Measurements from ENCODE around the gene SLC25A22.

The SLC25A22 gene

DNA sequence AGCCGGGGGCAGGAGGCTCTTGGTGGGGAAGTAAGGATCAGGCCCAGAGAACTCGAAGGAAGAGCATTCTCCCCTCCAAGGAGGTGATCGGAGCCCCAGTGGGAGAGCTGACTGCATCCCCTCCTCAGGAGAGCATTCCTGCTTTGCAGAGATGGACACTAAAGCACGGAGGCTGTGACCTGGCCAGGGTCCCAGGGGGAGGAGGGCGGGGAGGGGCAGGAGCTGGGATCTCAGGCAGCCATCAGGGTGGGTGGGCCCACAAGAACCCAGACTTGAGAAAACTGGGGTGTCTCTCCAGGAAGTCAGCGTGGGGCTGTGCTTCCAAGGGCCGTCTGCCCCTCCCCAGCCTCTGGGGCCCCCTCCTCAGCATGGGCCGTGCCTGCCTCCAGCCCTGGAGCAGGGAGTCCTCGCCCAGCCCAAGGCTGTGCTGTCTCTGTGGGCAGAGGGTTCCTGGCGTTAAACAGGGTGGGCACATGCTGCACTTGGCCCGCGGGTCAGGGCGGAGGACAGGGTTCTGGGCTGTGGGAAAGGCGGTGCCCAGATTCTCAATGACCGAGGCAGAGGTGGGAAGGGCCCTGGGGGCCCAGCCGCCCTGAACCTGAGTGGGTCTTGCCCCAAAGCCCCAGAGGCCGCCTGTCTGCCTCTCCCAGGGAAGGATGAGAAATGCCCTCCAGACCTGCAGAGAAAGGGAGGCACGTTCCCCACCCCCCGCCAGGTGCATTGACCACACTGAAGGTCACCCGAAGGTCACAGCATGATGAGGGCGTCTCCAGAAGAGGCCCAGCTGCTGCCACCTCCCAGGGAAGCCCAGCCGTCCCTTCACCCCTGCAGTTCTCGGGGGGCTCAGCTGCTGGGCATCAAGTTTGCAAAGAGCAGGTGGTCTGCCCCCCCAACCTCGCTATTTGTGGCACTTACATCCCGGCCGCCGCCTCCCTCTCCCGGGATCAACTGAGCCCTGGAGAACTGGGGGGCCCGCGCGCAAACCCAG lies 8.8 kb downstream of the SLC25A22 start:
- DNase-seq (ENCODE audit: low read depth): no peak

DNA sequence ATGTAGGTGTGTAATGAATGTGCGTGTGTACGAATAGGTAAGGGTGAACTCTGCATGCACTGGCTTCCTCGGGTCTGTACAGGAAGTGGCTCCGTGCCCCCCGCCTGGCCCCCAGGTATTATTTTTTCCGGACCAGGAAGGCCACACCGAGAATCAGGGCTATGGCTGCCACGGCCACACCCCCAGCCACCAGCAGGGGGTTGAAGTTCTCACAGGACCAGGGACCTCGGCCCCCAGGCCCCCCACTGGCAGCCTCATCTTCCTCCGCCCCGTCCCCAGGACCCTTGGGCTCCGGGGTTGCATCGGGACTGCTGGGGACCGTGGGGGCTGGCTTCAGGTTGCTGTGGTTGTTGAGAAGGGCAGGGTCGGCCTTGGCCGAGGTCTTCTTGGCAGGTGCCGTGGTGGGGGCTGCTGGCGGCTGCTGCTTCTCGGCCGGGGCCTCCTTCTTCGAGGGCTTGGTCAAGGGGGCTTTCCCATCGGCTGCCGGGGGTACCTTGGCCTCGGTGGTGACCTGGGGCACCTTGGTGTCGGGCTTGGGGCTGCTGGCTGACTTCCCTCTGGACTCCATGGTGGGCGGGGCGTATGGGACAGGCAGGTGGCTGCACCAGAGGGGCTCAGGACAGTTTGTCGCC lies 10.0 kb downstream of the SLC25A22 start:
- DNase-seq (ENCODE audit: low read depth): no peak

DNA sequence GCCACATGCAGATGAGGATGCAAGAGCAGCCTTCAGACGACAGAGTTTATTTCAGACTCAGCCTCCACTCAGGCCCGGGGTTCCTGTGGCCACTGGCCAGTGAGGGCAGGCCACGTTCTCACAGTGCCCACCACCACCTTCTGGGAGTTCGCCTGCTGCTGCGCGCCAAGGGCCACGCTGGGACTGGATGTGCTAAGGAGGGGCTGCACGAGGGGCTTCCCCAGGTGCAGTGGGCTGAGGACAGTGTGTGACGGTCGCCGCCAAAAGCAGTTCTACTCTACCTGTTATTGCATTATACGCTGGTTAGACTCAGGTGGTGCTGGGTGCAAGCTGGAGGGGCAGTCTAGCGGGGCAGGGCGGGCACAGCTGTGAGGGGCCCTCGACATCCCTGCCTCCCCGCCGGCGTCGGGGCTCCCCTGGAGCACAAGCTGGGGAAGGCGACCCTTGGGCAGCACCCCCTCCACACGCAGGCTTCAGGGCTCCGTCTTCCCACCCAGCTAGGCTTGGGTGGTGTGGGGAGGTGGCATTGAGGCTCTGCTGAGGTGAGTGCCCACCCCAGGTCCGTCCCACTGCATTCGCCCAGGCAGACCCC lies 10.9 kb downstream of the SLC25A22 start:
- DNase-seq (ENCODE audit: low read depth): no peak

DNA sequence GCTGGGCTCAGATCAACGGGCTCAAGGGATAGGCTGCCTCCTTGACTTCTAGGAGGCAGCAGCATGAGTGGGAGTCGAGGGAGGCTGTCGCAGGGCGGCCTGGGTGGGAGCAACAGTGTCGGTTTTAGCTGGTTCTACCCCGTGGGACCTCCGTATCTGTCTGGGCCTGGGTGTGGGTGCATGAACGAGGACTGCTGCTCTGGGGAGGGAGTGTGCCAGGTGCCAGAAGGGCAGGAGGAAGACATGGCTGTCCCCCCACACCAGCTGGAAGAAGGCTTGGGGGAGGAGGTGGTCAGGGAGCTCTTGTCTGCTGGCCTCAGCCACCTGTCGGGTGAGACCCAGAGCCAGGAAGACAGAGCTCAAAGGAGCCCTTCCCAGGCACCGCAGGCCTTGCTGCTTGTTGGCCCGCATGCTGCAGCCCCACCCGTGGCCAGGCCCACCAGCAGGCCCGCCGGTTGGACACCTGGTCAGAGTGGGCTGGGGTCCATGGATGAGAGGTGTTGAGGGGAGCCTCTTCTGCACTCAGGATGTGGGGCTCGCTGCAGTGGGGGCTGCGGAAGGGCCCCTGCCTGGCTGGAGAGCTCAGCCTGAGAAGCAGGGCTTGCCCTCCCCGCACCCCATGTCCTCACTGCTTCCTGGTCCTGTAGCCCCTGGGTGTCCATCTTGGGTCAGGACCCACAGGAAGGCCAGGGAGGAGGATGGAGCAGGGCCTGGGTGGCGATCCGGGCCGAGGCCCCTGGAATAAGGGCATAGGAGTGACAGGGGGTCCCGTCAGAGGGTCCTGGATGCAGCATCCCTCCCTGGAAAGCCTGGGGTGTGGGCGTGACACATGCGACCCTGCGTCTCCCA lies 11.6 kb downstream of the SLC25A22 start:
- no peak for DNase-seq (ENCODE audit: low read depth)

DNA sequence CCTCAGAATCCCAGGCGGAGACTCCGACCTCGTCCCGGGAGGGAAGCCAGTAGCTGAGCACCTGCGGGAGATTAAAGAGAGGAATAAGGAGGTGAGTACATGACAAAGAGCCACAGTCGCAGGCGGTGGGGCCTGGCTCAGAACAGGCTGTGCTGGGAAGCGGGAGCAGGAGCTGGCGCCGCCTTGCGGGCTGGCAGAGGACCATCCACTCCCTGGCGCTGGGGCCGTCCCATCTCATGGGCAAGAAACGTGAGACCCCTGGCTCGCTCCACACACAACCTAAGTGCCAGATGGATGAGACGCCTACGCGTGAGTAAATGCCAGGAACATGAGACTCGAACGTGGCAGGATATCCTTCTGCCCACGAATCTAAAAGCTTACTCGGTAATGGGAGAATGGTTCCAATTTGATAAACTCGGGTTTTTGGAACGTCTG lies 14.5 kb downstream of the SLC25A22 start:
- peak; percentile 80 for DNase-seq (ENCODE audit: low read depth)

DNA sequence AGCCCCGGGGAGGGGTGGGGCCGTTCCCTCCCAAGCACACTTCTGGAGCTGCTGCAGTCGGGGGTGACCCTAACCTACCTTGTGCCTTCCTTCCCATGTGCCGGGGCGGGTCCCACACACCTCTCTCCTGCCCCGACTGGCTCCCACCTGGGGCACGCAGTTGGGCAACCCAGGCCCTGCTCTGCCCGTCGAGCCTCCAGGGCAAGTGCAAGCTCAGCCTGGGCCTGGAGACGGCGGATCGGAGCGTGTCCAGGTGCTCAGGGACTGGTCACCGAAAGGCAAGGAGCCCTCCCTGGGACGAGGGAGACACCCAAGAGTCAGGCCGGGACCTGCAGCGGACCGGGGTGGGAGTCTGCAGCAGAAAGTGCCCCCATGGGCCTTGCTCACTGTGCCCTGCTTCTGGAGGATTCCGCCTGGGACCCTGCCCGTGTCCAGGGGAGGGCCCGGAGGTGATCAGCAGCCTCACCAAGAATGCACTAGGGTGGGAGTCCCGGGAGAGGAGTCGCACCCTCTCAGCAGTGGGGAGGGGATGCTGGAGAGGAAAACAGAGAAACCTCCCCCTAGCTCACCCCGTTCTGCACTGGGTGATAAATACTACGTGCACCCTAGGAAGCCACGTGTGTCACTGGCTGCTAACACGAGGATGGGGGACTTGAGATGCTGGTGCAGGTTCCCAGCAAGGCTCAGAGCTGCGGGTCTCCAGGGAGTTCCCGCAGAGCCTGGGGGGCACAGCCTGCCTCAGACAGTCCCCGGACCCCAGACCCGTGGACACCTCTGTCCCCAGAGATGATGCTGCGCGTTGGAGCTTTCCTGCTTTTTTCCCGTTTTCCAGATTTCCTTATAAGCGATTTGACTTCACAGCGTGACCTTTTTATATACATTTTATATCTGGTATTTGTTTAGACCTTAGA lies 15.6 kb downstream of the SLC25A22 start:
- no peak for DNase-seq (ENCODE audit: low read depth)

DNA sequence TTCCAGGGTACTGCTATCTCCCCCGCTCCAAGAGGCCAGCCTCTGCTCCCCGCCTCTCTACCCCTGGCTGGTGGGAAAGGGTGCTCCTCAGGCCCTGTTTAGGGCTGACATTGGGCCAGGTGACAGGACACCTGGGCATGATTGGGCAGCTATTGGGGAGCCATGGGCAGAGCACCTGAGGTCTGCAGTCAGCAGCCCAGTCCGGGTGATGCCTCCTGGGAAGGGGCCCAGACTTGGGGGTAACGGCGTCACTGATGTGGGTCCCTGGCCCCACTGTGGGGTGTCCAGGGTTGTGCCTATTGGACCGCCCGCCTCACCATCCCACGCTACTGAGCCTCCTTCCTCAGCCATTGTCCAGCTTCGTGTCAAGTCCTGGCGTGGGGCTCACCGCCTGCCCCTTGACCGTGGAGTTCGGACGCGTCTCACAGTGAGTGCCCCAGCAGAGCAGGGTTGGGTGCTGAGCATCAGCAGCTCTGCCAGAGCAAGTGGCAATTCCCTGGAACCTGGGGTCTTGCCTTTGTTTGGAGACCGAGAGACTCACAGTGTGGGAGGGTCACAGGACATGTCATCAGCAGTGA lies 18.0 kb downstream of the SLC25A22 start:
- no peak for DNase-seq (ENCODE audit: low read depth)

DNA sequence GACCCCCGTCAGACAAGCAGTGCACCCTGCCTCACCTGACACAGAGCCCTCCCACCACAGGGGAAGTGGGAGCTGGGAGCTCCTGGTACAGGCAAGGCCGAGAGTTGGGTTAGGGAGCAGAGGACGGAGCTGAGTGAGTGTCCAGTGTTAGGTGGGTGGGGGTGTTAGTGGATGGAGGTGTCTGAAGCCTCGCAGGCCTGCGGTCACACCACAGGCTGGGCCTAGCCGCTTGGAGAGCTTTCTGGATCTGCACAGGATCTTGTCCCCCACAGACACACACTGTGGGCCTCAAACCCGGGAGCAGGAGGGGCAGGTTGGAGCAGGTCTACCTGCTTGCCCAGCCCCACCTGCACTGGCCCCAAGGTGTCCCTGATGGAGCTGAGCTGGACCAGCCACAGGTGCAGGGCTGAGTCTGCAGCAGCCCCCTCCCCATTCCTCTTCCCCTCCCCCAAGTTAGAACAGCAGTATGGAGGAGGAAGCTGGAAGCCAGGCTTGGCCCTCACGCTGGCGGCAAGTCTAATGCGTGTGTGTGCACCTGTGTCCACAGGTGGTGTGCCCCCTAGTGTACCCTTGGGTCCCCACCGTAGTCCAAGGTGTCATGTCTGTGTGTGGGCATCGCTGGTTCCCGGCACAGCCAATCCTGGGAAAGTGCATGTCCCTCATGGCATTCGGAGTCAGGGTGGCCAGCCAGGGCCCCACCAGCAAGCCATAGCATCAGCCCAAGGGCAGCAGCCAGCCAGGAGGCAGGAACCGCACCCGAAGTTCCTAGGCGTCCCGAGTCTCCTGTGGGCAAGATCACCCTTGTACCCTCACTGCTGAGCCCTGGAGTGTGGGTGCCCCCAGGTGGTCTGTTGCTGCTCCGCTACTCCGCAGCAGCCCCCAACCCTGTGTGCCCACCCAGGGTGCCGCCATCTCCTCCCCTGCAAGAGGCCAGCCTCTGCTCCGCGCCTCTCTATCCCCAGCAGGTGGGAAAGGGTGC lies 18.8 kb downstream of the SLC25A22 start:
- DNase-seq (ENCODE audit: low read depth): no peak

DNA sequence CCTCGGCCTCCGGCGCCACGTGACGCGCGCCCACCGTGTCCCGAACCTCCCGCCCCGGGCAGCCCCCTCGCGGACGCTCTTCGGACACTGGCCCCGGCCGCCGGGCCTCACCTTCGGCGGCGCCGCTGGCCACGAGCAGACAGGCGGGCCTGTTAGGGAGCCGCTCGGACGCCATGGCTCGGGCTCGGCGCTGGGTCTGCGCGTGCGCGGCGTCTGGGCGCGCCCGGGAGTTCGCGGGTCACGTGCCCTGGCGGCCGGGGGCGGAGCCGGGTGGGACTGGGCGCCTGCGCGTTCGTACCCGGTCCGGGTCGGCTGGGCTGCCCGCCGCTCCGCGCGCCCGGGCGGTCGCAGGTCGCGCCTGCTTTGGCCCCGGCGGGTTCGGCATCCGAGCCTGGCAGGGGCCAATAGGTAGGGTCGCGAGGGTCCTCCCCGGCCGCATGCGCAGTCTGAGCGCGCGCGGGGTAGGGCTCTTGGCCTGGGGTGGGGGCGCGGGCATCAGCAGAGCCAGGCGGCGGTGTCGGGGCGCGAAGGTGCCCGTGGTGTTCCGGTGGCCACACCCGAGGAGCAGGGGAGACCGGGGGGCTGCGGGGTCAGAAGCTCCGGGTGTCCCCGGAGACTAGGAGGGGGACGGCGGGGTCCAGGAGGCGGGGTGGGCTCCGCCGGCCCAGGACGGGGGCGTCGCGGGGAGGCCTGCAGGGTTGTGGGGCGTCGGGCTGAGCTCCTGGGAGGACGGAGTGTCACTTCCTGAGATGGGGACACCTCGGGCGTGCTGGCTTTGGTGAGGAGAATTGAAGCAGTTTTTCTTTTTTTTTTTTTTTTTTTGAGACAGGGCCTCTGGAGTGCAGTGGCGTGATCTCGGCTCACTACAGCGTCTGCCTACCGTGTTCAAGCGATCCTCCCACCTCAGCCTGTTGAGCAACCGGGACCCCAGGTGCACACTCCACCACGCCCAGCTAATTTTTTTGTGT lies 20.5 kb downstream of the SLC25A22 start, which contains the start of gene GATD1:
Gene GATD1 (minus strand): TSS at position 200 of the 968 bp plus-strand sequence. CDS start 25 bp downstream, at position 175.
- DNase-seq (ENCODE audit: low read depth): peak; percentile 82

DNA sequence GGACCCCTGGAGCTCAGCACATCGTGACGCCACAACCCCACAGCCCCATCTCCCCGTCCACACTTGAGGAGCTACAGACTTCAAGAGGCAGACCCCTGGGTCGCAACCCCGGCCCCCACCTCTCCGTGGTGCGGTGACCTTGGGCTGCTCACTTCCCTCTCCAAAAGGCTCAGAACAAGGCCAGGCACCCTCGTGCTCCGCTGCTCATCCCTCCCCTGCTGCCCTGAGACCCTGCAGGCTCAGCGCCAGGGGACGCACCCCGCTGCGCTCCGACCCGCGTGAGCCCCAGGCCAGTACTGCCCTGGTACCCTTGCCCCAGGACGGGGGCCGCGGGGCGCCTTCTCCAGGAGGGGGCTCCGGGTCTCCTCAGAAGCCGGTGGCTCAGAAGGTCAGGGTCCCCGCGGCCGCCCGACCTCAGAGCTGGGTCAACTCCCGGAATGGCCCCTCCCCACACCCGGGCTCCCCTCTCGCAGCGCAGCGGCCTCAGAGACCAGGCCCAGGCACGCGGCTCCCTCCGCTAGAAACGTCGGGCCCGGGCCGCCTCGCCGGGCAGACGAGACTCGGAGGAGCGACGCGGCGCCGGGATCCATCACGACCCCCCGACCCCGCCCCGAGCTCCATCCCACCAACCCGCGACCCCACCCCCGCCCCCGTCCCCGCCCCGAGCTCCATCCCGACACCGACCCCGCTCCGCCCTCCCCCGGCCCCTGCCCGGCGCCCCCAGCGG lies 21.4 kb downstream of the SLC25A22 start:
- peak; percentile 34 for DNase-seq (ENCODE audit: low read depth)

DNA sequence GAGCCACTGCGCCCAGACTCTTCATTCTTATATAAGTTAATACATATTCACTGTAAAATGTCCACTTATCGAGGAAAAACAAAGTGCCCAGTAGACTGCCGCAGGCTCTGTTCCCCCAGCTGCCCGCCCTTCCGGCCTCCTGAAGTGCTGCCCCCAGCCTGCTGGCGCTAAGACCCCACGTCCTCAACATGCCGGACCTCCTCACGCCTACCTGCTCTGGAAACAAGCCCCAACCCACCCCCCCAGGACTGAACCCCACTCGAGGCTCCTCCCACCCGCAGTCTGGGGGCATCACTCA lies 21.9 kb downstream of the SLC25A22 start:
- no peak for DNase-seq (ENCODE audit: low read depth)

DNA sequence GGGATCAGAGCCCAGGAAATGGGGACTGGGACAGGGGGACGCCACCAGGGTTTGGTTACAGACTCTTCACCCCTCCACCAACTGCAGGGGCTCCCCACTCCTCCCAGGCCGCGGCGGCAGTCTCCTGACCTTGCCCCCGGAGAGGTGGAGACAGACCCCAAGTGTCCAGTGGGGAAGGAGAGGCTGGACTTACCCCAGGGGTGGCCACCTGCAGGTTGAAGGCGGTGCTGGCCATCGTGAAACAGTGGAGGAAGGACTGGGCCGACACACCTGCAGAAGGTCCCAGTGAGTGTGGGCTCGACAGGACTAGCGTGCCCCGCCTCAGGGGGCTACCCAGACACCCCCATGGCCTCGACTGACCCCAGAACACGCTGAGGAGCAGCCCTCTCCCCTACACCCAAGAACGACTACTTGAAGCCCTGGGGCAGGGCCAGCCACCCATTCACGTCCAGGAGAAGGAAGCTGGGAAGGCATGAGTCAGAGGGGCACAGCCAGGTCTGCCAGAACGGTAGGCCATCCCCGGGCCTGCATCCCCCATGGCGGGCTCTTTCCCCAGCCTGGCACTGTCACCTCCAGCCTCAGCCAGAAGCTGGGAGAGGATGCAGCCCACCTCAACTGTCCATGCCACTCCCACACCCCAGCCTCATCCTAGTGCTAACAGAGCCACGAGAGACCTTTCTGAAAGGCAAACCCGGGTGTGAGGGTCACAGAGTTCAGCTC lies 23.0 kb downstream of the SLC25A22 start:
- peak; percentile 56 for DNase-seq (ENCODE audit: low read depth)

DNA sequence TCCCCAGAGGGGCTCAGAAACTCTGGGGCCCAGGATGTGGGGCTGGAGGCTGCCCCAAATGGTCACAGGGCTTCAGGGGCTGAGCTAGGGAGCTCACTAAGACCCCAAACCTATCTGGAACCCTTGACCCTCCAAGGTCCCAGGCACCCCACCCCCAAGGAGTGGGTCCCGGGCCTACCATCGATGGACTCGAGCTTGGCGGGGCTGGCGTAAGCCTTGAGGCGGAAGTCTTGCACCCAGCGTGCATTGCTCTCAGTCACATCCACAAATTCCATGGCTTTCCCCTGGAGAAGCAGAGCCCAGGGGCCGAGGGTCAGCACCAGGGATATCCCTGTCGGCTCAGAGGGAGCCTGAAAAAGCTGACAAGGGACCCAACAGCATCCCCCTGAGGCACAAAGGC lies 24.3 kb downstream of the SLC25A22 start:
- no peak for DNase-seq (ENCODE audit: low read depth)

DNA sequence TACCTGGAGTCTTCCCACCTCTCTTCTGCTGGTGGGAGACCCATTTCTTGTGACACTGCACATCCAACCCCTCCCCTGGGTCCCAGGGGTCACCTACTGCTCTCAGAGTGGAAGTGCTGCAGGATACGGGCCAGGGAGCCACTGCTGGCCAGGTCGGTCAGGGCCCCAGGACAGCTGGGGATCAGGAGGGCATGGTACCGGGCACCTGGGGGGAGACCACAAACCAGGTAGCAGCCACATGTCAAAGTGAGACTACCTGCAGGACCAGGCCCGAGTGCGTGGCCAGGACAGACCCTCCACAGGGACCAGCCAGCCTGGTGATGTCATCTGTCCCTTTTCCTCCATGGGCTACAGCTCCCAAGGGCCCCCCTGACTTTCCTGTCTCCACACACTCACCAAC lies 24.7 kb downstream of the SLC25A22 start:
- DNase-seq (ENCODE audit: low read depth): no peak

DNA sequence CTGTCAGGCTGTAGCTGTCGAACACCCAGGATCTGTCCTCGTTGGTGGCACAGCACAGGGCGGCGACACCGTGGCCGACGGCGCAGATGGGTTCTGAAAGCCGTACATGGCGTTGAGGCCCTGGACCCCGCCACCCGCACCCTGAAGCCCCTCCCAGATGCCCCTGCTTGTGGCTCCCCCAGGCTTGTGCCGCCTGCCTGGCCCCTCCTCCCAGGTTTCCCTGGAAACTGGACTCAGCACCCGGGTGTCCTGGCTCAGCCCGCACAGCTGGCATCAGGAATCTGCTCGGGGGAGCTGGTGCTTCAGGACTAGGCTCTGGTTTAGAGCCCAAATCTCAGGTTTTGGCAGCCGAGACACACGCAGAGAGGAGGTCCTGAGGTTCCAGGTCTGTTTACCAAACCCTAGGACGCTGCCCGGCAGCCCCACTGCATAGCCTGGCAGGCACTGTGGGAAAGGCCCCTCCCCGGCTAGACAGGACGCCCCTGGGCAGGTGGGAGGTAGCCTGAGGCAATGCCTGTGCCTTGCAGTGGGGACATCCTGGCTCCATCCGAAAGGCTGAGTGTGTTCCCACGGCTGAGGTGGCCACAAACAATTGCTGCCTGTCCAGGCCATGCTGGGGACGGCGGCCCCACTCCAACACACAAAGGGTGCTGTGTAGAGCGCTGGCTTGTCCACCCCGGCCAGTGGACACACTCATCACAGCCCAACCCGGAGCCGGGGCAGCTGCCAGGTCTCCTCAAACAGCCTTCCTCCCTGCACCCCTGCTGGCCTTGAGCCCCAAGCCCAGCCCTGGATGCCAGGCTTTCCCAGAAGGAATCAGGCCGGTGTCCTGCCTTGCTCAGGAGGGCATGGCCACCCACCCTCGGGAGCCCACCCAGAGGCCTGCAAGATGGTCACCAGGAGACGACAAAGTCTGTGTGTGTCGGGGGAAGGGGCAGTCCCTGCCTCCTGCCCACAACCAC lies 25.4 kb downstream of the SLC25A22 start:
- DNase-seq (ENCODE audit: low read depth): no peak

Data from iris pigment epithelial cell (primary cell).